GM21737 (cell line): ENCODE results near the gene TMEM50A.
"Not testable (repeated sequence)": the region's sequence is repeated elsewhere in the genome, so short reads cannot be mapped to it uniquely, and the experiment has no call there.

ENCODE experiments used
- ATAC-seq: cut with Tn5 transposase; IDR thresholded peaks from one replicate; pipeline ENCODE4 v1.9.1; 2021; ENCODE audit warnings: mild to moderate bottlenecking, moderate library complexity; ENCODE audit not compliant: unreplicated experiment

TMEM50A gene

GRCh38 chr1:25329950-25330349 lies 8.2 kb upstream of the TMEM50A start:
- ATAC-seq = not testable (repeated sequence)

- ATAC-seq = peak; percentile 22
Measured at GRCh38 chr1:25336922-25337354, 1.2 kb upstream of the TMEM50A start.

GRCh38 chr1:25337483-25338187 lies 499 bp upstream of the TMEM50A start:
- peak; percentile 32 for ATAC-seq

GRCh38 chr1:25338986-25339385 lies 852 bp downstream of the TMEM50A start:
- ATAC-seq = no peak

- no peak for ATAC-seq
Measured at GRCh38 chr1:25341746-25342145, 3.6 kb downstream of the TMEM50A start.

- no peak for ATAC-seq
Measured at GRCh38 chr1:25342846-25343245, 4.7 kb downstream of the TMEM50A start.

- no peak for ATAC-seq
Measured at GRCh38 chr1:25343872-25344271, 5.7 kb downstream of the TMEM50A start.

- no peak for ATAC-seq
Measured at GRCh38 chr1:25347556-25347955, 9.4 kb downstream of the TMEM50A start.

GRCh38 chr1:25349606-25350005 lies 11.5 kb downstream of the TMEM50A start:
- ATAC-seq = no peak

- no peak for ATAC-seq
Measured at GRCh38 chr1:25355841-25356395, 17.8 kb downstream of the TMEM50A start.

- ATAC-seq = no peak
Measured at GRCh38 chr1:25356441-25356840, 18.3 kb downstream of the TMEM50A start.

GRCh38 chr1:25356848-25357247 lies 18.7 kb downstream of the TMEM50A start:
- ATAC-seq = no peak

- ATAC-seq = no peak
Measured at GRCh38 chr1:25360596-25361581, 22.8 kb downstream of the TMEM50A start.

GRCh38 chr1:25361901-25362300 lies 23.8 kb downstream of the TMEM50A start:
- no peak for ATAC-seq

- not testable (repeated sequence) for ATAC-seq
Measured at GRCh38 chr1:25362634-25363559, 24.8 kb downstream of the TMEM50A start.

GRCh38 chr1:25369241-25369640 lies 31.1 kb downstream of the TMEM50A start:
- ATAC-seq = no peak

- ATAC-seq = not testable (repeated sequence)
Measured at GRCh38 chr1:25369691-25370271, 31.6 kb downstream of the TMEM50A start.

- not testable (repeated sequence) for ATAC-seq
Measured at GRCh38 chr1:25371757-25372156, 33.6 kb downstream of the TMEM50A start.

GRCh38 chr1:25378367-25378766 lies 40.2 kb downstream of the TMEM50A start:
- ATAC-seq = not testable (repeated sequence)

- ATAC-seq = not testable (repeated sequence)
Measured at GRCh38 chr1:25382543-25382942, 44.4 kb downstream of the TMEM50A start.
